ENCODE results near the gene PPP1R3E. TPM values are rescaled to one million over a fixed set of nuclear protein-coding genes. Genes with fewer than 3 reads are reported as not detected.

PPP1R3E gene
- polyA plus RNA-seq, 3 donors, result 0.81 to 16.7 (median 0.88) TPM

DNA sequence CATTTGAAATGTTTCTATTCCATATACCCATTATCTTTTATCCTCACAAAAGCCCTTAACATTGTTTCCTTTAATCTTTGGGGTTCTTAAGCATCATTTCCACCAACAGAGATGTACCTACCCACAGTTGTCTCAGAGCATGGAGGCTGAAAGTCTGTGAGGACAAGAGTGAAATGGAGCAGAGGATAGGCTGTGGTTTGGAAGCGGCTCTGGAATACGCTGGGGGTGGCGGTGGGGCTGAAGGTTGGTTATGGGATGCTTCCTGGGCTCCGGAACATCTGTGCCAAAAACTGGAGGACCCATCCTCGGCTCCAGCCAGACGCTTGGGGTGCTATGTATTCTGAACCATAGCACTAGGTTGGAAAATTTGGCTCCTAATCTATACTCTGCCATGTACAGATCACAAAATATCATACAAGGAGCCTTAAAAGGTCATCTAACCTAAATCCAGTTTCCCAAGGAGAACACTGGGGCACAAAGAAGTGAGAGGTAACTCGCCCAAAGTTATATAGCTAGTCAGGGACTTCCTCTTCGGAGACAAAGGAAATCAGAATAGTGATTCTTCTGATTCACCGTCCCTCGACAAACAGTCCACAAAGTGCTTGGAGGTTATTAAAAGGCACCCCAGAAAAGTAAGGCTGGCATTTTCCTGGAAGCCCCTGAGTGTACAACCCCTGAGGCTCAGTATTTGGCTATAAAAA, 2.5 kb downstream of the PPP1R3E start:
- H3K36me3 ChIP-seq (replicated peaks in 1 of 2; ENCODE audit: control insufficient read depth in 1 of 2, insufficient read depth in 2 of 2, low read length in 2 of 2), result peaks cover 18 to 31% of the 10 kb centered on the region in 2 donors
- peak overlapping the region; percentile 91 for H3K9ac ChIP-seq (ENCODE audit: insufficient read depth, low read length, poor library complexity, severe bottlenecking)
- H3K4me3 ChIP-seq (replicated peaks in 1 of 3; ENCODE audit: low read depth in 2 of 3, low read length in 3 of 3), result peak overlapping the region; percentile 64 to 97 (median 83)
- peaks cover 0 to 2% (median 0%) of the 10 kb centered on the region in 7 donors for H3K9me3 Mint-ChIP-seq
- H3K27ac ChIP-seq (ENCODE audit: low read depth in 1 of 2, low read length in 2 of 2), result peak overlapping the region; percentile 93 to 96
- H3K9me3 ChIP-seq (replicated peaks in 1 of 2; ENCODE audit: control insufficient read depth in 1 of 2, insufficient read depth in 1 of 2, low read length in 2 of 2), result no peaks in the 10 kb centered on the region
- no peaks in the 10 kb centered on the region for H3K27me3 ChIP-seq (ENCODE audit: control insufficient read depth in 2 of 2, insufficient read depth in 2 of 2, low read length in 2 of 2)
- no peak for TF ChIP-seq CTCF (IDR thresholded peaks at IDR 0.05)
- peak overlapping the region; percentile 77 for H3K4me2 ChIP-seq (replicated peaks; ENCODE audit: extremely low read depth, low read length, poor library complexity, severe bottlenecking)
- peak overlapping the region; percentile 69 for H2AFZ ChIP-seq (ENCODE audit: insufficient read depth, low read depth, low read length, poor library complexity, severe bottlenecking)
- no peaks in the 10 kb centered on the region for H3K27me3 Mint-ChIP-seq (ENCODE audit: low read depth in 3 of 3)
- intact Hi-C loops (cut with micrococcal nuclease), result loop anchor here (1.0 to 10.0 kb wide), 4 partner anchors 13 to 715 kb away; partner anchors contain the start of genes HOMEZ (in 2 of the 2), DAD1 (in 1 of the 2) and PABPN1 (in 1 of the 2)
- H3K4me3 Mint-ChIP-seq, result peak overlapping the region; percentile 87 to 96
- 67% methylated on average over 3 of the region's 10 CpGs for WGBS (ENCODE audit: insufficient coverage)
- H3K4me1 ChIP-seq (ENCODE audit: control insufficient read depth in 1 of 2, insufficient read depth in 2 of 2, low read length in 2 of 2), result peaks cover 25 to 42% of the 10 kb centered on the region in 2 donors
- H3K79me2 ChIP-seq (ENCODE audit: insufficient read depth, low read length), result peaks cover 20% of the 10 kb centered on the region
- peaks cover 22 to 38% of the 10 kb centered on the region in 2 donors for H3K36me3 Mint-ChIP-seq
- peak; percentile 33 to 55 (median 51) for DNase-seq
- H3K4me1 Mint-ChIP-seq, result peaks cover 31% of the 10 kb centered on the region
- no peaks in the 10 kb centered on the region for H4K20me1 ChIP-seq (ENCODE audit: insufficient read depth, low read length)
- H3K27ac Mint-ChIP-seq, result peak overlapping the region; percentile 97 to 99 (median 98)

GRCh38 chr14:23299211-23299957, 3.3 kb downstream of the PPP1R3E start:
- Histone ChIP-seq H3K36me3 (replicated peaks in 1 of 2; ENCODE audit: control insufficient read depth in 1 of 2, insufficient read depth in 2 of 2, low read length in 2 of 2) (peaks cover 18 to 31% of the 10 kb centered on the region in 2 donors), H2AFZ (ENCODE audit: insufficient read depth, low read depth, low read length, poor library complexity, severe bottlenecking) (no peak overlapping the region), H3K9ac (ENCODE audit: insufficient read depth, low read length, poor library complexity, severe bottlenecking) (no peak overlapping the region), H3K79me2 (ENCODE audit: insufficient read depth, low read length) (peaks cover 20% of the 10 kb centered on the region), H3K4me2 (replicated peaks; ENCODE audit: extremely low read depth, low read length, poor library complexity, severe bottlenecking) (peak overlapping the region; percentile 77), H3K27ac (ENCODE audit: low read depth in 1 of 2, low read length in 2 of 2) (peak overlapping the region in 1 of 2 donors; percentile 96), H3K4me1 (ENCODE audit: control insufficient read depth in 1 of 2, insufficient read depth in 2 of 2, low read length in 2 of 2) (peaks cover 33 to 49% of the 10 kb centered on the region in 2 donors), H4K20me1 (ENCODE audit: insufficient read depth, low read length) (no peaks in the 10 kb centered on the region), H3K4me3 (replicated peaks in 1 of 3; ENCODE audit: low read depth in 2 of 3, low read length in 3 of 3) (peak overlapping the region in 1 of 3 experiments; percentile 83), H3K9me3 (replicated peaks in 1 of 2; ENCODE audit: control insufficient read depth in 1 of 2, insufficient read depth in 1 of 2, low read length in 2 of 2) (no peaks in the 10 kb centered on the region), H3K27me3 (ENCODE audit: control insufficient read depth in 2 of 2, insufficient read depth in 2 of 2, low read length in 2 of 2) (no peaks in the 10 kb centered on the region)
- Mint-ChIP-seq H3K27ac (peak overlapping the region in 6 of 7 donors; percentile 35 to 99 (median 83)), H3K27me3 (ENCODE audit: low read depth in 3 of 3) (no peaks in the 10 kb centered on the region), H3K9me3 (peaks cover 0 to 2% (median 0%) of the 10 kb centered on the region in 7 donors), H3K4me1 (peaks cover 39% of the 10 kb centered on the region), H3K36me3 (peaks cover 22 to 38% of the 10 kb centered on the region in 2 donors), H3K4me3 (no peak overlapping the region)
- intact Hi-C loops (cut with micrococcal nuclease), result no loop called here
- WGBS (ENCODE audit: insufficient coverage), result no CpG with 5 or more reads among the region's 2 CpGs
- DNase-seq, result peak in 2 of 3 donors; percentile 11 to 12
- peak; percentile 24 for TF ChIP-seq CTCF (IDR thresholded peaks at IDR 0.05)

All from CD14-positive monocyte (primary cell).